ENCODE results near the gene ACBD6.

Gene ACBD6

DNA sequence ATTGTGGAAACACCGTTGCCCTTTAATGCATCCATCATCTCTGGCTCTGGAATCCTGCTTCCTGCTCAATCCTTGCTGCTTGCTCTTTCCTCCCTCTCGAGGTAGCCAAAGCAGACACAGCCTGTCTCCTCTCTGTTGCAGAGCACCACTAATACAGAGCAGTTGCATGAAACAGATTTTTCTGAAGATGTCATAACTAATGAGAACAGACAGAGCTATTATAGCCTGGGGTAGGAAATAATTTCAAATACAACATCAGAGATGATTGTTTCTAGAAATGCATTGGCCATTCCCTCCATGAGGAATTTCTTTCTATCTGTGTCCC lies 23.3 kb upstream of the ACBD6 start:
- Histone ChIP-seq H3K27me3 (ENCODE audit: insufficient read depth, low read length) (no peaks in the 10 kb centered on the region), H3K4me1 (ENCODE audit: control insufficient read depth, insufficient read depth, low read length, unreplicated experiment) (peaks cover 31% of the 10 kb centered on the region), H3K36me3 (ENCODE audit: insufficient read depth, low read length) (no peaks in the 10 kb centered on the region), H3K4me3 (ENCODE audit: low read depth, low read length) (no peak overlapping the region), H3K27ac (ENCODE audit: low read depth, low read length) (no peak overlapping the region), H3K79me2 (ENCODE audit: control insufficient read depth, insufficient read depth, low read length, unreplicated experiment) (no peaks in the 10 kb centered on the region), H2AFZ (ENCODE audit: low read length, unreplicated experiment) (no peak overlapping the region)

DNA sequence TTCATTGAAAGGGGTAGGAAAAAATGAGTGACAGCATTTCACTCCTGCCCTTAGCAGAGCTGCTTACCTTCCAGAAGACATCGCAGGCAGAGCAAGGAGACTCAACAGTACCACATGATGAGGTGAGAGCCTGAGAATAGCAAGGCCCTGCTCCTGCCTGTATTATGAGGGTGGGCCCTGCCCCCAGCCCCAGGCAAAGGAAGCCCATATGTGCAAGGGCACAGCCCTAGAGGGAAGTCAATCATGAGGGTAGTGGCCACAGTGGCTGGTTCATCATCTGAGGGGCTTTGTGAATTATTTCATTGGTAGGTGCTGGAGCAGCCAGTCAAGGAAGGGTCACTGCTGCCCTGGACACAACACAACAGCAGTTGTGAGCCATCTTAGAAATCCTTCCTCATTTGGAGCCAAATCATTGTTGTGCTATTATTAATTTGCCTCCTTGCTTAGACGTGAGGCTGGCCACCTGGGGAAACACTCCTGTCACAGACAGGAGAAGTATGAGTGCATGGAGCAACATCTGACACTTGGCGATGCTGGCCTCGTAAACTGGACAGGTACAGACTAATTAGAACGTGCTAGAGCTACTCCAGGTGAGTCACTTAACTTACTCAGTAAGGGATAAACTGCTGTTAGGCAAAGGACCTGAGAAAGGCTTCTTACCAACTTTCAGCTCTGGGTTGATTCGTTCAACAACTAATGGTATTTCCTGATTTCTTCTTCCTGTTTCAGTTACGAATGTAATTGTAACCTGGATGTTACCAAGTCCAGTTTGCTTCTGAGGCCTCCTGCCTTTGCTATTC lies 22.7 kb upstream of the ACBD6 start:
- H3K27me3 ChIP-seq (ENCODE audit: insufficient read depth, low read length) = no peaks in the 10 kb centered on the region
- H3K36me3 ChIP-seq (ENCODE audit: insufficient read depth, low read length) = no peaks in the 10 kb centered on the region
- H3K79me2 ChIP-seq (ENCODE audit: control insufficient read depth, insufficient read depth, low read length, unreplicated experiment) = no peaks in the 10 kb centered on the region
- no peak overlapping the region for H3K27ac ChIP-seq (ENCODE audit: low read depth, low read length)
- H2AFZ ChIP-seq (ENCODE audit: low read length, unreplicated experiment) = no peak overlapping the region
- no peak overlapping the region for H3K4me3 ChIP-seq (ENCODE audit: low read depth, low read length)
- peaks cover 26% of the 10 kb centered on the region for H3K4me1 ChIP-seq (ENCODE audit: control insufficient read depth, insufficient read depth, low read length, unreplicated experiment)

DNA sequence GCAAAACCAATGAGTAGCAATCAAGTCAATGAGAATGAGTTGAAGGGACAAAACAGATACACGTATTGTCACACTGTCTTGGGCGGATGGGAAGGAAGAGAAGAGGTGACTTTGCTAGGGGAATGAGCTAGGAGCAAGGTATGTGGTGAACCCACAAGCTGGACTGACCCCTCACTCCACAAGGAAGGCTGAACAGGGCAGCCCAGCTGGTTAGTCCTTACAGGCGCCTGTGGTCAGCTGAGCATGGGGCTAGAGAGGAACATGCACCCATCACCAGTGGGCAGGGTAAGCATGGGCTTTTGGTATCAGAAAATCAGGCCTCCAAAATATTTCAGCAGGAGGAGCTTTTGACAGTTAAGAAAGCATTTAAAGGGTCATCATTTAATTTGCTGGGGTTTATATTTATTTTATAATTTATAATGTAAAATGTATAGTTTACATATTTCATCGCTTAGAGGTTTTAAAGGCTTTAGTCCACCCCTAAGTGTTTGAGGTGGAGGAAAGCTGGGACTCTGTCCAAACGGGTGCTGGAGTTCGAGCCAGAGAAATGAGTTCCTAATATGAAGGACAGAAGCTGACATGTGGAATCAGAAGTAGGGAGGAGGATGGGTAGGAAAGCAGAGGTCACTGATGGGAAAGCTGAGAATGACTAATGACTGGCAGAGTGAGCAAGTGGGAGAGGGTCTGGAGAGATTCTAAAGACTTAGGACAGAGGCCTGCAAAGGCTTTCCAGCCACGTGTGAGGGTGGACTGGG lies 22.0 kb upstream of the ACBD6 start:
- no peaks in the 10 kb centered on the region for H3K27me3 ChIP-seq (ENCODE audit: insufficient read depth, low read length)
- no peaks in the 10 kb centered on the region for H3K36me3 ChIP-seq (ENCODE audit: insufficient read depth, low read length)
- H3K27ac ChIP-seq (ENCODE audit: low read depth, low read length) = no peak overlapping the region
- H3K4me1 ChIP-seq (ENCODE audit: control insufficient read depth, insufficient read depth, low read length, unreplicated experiment) = peaks cover 20% of the 10 kb centered on the region
- no peaks in the 10 kb centered on the region for H3K79me2 ChIP-seq (ENCODE audit: control insufficient read depth, insufficient read depth, low read length, unreplicated experiment)
- no peak overlapping the region for H2AFZ ChIP-seq (ENCODE audit: low read length, unreplicated experiment)
- H3K4me3 ChIP-seq (ENCODE audit: low read depth, low read length) = no peak overlapping the region

DNA sequence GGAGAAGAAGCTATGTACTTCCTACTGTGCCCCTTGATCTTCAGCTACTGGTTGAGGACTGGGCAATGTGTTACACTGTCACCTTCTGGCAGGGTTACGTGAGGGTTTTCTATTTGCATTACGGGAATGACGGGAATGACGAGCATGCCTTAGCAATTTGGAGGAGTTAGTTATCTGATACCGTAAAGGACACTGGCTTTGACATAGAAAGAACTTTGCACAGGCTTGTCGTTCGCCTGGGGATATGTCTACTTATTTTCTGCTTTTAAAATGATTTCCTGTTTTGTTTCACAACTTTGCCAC lies 19.8 kb upstream of the ACBD6 start:
- H2AFZ ChIP-seq (ENCODE audit: low read length, unreplicated experiment) = no peak overlapping the region
- no peak overlapping the region for H3K4me3 ChIP-seq (ENCODE audit: low read depth, low read length)
- no peaks in the 10 kb centered on the region for H3K79me2 ChIP-seq (ENCODE audit: control insufficient read depth, insufficient read depth, low read length, unreplicated experiment)
- no peaks in the 10 kb centered on the region for H3K36me3 ChIP-seq (ENCODE audit: insufficient read depth, low read length)
- H3K27ac ChIP-seq (ENCODE audit: low read depth, low read length) = no peak overlapping the region
- peaks cover 3% of the 10 kb centered on the region for H3K4me1 ChIP-seq (ENCODE audit: control insufficient read depth, insufficient read depth, low read length, unreplicated experiment)
- no peaks in the 10 kb centered on the region for H3K27me3 ChIP-seq (ENCODE audit: insufficient read depth, low read length)

DNA sequence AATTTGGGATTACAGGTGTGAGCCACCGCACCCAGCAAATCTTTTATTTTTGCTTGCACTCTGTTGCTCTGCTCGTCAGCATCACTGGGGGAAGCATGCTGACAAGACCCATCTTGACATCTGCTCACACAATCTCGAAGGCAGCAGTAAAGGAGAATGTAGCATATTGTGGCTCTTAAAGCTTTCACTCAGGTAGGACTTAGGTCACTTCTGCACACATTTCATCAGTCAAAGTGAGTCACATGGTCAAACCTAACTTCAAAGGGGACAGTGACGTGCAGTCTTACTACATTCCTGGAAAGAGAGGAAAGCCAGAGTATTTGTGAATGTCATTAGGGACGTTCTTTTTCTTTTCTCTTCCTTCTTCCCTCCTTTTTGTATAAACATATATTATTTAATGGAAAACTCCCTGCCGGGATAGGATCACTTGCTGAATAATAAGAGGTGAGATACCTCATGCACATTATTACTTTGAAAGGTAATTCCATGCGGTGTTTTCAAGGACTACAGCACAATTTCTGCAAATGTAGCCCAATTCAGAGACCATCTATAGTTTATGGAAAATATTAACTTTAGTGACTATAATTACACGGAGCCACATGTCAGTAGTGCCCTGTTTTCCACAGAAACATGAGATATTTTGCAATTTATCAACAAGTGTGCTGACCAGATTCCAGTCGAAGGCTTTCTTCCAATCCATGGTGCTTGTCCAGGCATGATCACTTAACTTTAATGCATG lies 19.3 kb upstream of the ACBD6 start:
- H3K4me3 ChIP-seq (ENCODE audit: low read depth, low read length) = no peak overlapping the region
- H3K27me3 ChIP-seq (ENCODE audit: insufficient read depth, low read length) = no peaks in the 10 kb centered on the region
- no peak overlapping the region for H2AFZ ChIP-seq (ENCODE audit: low read length, unreplicated experiment)
- peaks cover 1% of the 10 kb centered on the region for H3K4me1 ChIP-seq (ENCODE audit: control insufficient read depth, insufficient read depth, low read length, unreplicated experiment)
- no peak overlapping the region for H3K27ac ChIP-seq (ENCODE audit: low read depth, low read length)
- H3K79me2 ChIP-seq (ENCODE audit: control insufficient read depth, insufficient read depth, low read length, unreplicated experiment) = no peaks in the 10 kb centered on the region
- H3K36me3 ChIP-seq (ENCODE audit: insufficient read depth, low read length) = no peaks in the 10 kb centered on the region

DNA sequence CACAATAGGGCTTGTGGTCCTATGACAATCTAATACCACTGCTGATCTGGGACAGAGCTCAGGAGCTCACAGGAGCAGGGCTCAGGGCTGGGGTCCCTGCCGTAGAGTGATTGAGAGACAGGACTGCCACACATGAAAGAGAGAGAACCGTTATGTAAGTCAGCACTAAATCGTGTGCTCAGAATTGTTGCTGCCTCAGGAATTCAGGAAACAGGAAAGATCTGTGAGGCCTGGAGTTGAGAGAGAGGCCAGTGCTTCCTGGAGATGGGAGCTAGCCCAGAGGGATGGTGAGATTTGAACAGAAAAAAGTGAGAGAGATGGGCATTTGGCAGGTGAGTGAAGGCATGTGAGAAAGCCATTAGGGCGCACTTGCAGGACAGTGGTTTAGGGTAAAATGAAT lies 17.5 kb upstream of the ACBD6 start:
- H3K27ac ChIP-seq (ENCODE audit: low read depth, low read length) = no peak overlapping the region
- H3K79me2 ChIP-seq (ENCODE audit: control insufficient read depth, insufficient read depth, low read length, unreplicated experiment) = no peaks in the 10 kb centered on the region
- H3K4me3 ChIP-seq (ENCODE audit: low read depth, low read length) = no peak overlapping the region
- no peak overlapping the region for H2AFZ ChIP-seq (ENCODE audit: low read length, unreplicated experiment)
- H3K36me3 ChIP-seq (ENCODE audit: insufficient read depth, low read length) = no peaks in the 10 kb centered on the region
- H3K4me1 ChIP-seq (ENCODE audit: control insufficient read depth, insufficient read depth, low read length, unreplicated experiment) = peaks cover 9% of the 10 kb centered on the region
- no peaks in the 10 kb centered on the region for H3K27me3 ChIP-seq (ENCODE audit: insufficient read depth, low read length)

DNA sequence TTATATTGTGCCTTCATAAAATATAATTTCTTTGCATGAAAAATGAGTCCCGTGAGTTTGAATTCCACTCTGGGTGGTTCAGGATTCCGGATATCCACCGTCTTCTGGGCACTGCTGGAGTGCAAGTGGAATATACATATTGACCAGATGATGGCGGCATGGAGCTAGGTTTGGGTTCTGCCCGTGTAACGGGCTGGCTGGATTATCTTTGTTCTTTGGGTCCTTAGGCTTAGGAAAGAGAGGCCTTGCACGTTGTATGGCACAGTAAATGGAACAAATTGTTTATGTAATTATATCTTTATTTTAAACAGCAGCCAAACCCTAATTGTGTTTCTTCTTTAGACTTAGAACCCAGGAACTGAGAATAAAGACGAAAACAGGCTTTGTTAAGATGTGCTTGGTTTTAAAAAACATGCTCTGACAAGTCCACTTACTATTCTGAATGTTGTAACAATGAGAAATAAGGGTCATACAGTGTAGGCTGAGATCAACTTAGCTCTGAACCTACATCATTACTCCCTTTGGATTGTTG lies 13.5 kb upstream of the ACBD6 start:
- peak overlapping the region; percentile 52 for H2AFZ ChIP-seq (ENCODE audit: low read length, unreplicated experiment)
- peaks cover 9% of the 10 kb centered on the region for H3K4me1 ChIP-seq (ENCODE audit: control insufficient read depth, insufficient read depth, low read length, unreplicated experiment)
- no peaks in the 10 kb centered on the region for H3K27me3 ChIP-seq (ENCODE audit: insufficient read depth, low read length)
- peak overlapping the region; percentile 26 for H3K27ac ChIP-seq (ENCODE audit: low read depth, low read length)
- H3K79me2 ChIP-seq (ENCODE audit: control insufficient read depth, insufficient read depth, low read length, unreplicated experiment) = no peaks in the 10 kb centered on the region
- H3K4me3 ChIP-seq (ENCODE audit: low read depth, low read length) = no peak overlapping the region
- H3K36me3 ChIP-seq (ENCODE audit: insufficient read depth, low read length) = no peaks in the 10 kb centered on the region

DNA sequence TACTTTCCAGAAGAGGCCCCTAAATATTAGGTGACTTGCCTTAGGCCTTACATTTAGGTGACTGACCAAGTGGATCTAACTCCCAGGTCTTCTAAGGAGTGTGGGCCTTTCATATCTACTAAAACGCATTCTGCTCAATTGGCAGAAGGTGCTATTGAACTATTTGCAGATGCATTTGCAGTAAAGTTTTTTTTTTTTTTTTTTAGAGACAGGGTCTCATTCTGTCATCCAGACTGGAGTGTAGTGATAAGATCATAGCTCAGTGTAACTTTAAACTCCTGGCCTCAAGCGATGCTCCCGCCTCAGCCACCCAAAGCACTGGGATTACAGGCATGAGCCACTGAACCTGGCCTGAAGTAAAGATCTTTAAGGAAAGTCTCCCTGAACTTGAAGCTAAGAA lies 13.0 kb upstream of the ACBD6 start:
- Histone ChIP-seq H3K27me3 (ENCODE audit: insufficient read depth, low read length) (no peaks in the 10 kb centered on the region), H3K27ac (ENCODE audit: low read depth, low read length) (no peak overlapping the region), H3K4me1 (ENCODE audit: control insufficient read depth, insufficient read depth, low read length, unreplicated experiment) (peaks cover 9% of the 10 kb centered on the region), H3K4me3 (ENCODE audit: low read depth, low read length) (no peak overlapping the region), H3K79me2 (ENCODE audit: control insufficient read depth, insufficient read depth, low read length, unreplicated experiment) (no peaks in the 10 kb centered on the region), H2AFZ (ENCODE audit: low read length, unreplicated experiment) (no peak overlapping the region), H3K36me3 (ENCODE audit: insufficient read depth, low read length) (no peaks in the 10 kb centered on the region)

DNA sequence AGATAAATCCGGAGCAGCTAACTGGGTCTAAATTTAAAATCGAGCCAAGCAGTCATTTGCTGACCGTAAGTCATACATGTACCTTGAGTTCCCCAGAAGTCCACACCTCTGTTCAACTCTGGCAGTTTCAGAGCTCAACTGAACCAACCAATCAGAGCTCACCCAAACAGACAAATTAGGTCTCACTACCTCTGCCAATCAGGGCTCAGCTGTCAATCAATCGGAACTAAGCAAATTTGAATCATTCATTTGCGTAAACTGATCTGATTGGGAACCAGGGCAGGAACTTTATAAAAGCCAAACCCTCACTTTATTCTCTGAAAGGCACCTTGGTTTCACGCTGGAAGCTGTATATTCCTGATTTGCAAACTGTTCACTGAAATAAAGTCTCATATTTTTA lies 11.2 kb upstream of the ACBD6 start:
- Histone ChIP-seq H3K4me1 (ENCODE audit: control insufficient read depth, insufficient read depth, low read length, unreplicated experiment) (peaks cover 9% of the 10 kb centered on the region), H3K4me3 (ENCODE audit: low read depth, low read length) (no peak overlapping the region), H3K79me2 (ENCODE audit: control insufficient read depth, insufficient read depth, low read length, unreplicated experiment) (no peaks in the 10 kb centered on the region), H3K27me3 (ENCODE audit: insufficient read depth, low read length) (no peaks in the 10 kb centered on the region), H3K27ac (ENCODE audit: low read depth, low read length) (no peak overlapping the region), H2AFZ (ENCODE audit: low read length, unreplicated experiment) (no peak overlapping the region), H3K36me3 (ENCODE audit: insufficient read depth, low read length) (no peaks in the 10 kb centered on the region)

DNA sequence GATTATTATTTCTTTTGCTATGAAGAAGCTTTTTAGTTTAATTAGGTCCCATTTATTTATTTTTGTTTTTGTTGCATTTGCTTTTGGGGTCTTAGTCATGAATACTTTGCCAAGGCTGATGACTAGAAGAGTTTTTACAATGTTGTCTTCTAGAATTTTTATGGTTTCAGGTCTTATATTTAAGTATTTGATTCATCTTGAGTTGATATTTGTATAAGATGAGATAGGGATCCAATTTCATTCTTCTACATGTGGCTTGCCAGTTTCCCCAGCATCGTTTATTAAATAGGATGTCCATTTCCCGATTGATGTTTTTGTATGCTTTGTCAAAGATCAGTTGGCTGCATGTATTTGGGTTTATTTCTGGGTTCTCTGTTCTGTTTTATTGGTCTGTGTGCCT lies 8.5 kb upstream of the ACBD6 start:
- Histone ChIP-seq H3K79me2 (ENCODE audit: control insufficient read depth, insufficient read depth, low read length, unreplicated experiment) (no peaks in the 10 kb centered on the region), H3K27me3 (ENCODE audit: insufficient read depth, low read length) (no peaks in the 10 kb centered on the region), H3K4me3 (ENCODE audit: low read depth, low read length) (no peak overlapping the region), H3K36me3 (ENCODE audit: insufficient read depth, low read length) (no peaks in the 10 kb centered on the region), H3K4me1 (ENCODE audit: control insufficient read depth, insufficient read depth, low read length, unreplicated experiment) (peaks cover 7% of the 10 kb centered on the region), H3K27ac (ENCODE audit: low read depth, low read length) (no peak overlapping the region), H2AFZ (ENCODE audit: low read length, unreplicated experiment) (no peak overlapping the region)
